Urinary bladder (tissue), 4 donors: ENCODE measurements around the gene PCDHA10. TPM values are rescaled to one million over a fixed set of nuclear protein-coding genes. Genes with fewer than 3 reads are reported as not detected.
"Not testable (repeated sequence)": the region's sequence is repeated elsewhere in the genome, so short reads cannot be mapped to it uniquely, and the experiment has no call there.

Source experiments
- DNase-seq: peaks from one replicate; pipeline ENCODE4 v3.0.0-alpha.2; 2015; ENCODE audit errors: extremely low spot score
- H3K27ac ChIP-seq: one replicate; pipeline ENCODE4 v1.5.1; 2013; ENCODE audit warnings: low read depth, mild to moderate bottlenecking, moderate library complexity
- H3K36me3 ChIP-seq: one replicate; pipeline ENCODE4 v1.6.1; 2013; ENCODE audit warnings: mild to moderate bottlenecking, moderate library complexity; ENCODE audit not compliant: insufficient read depth
- H3K4me1 ChIP-seq: one replicate; pipeline ENCODE4 v1.6.1; 2013; ENCODE audit warnings: mild to moderate bottlenecking, moderate library complexity; ENCODE audit not compliant: insufficient read depth
- H3K4me3 ChIP-seq: one replicate; pipeline ENCODE4 v1.5.1; 2013; ENCODE audit warnings: low read depth, low read length
- WGBS: extraction: QIAGEN DNeasy Blood & Tissue Kit; methylation state at CpG from one replicate; pipeline ENCODE4 v1.1.7; 2013; 5-methylcytosine and 5-hydroxymethylcytosine counted together
- polyA plus RNA-seq: library from polyadenylated mRNA; stranded (reverse); fragments of 200-250 nt; gene quantifications from one replicate; pipeline ENCODE4 v1.2.3, GENCODE V29; 2013
- total RNA-seq: library from RNA; depleted of rRNA; stranded (reverse); fragments of >200 nt; gene quantifications from one replicate; pipeline ENCODE4 v1.2.3, GENCODE V29; 2014
- donor health status: healthy with polysubstance abuse.
- donor health status: healthy.

The PCDHA10 gene
- total and polyA plus RNA-seq, 2 donors: 0.13 to 1.1 TPM

DNA sequence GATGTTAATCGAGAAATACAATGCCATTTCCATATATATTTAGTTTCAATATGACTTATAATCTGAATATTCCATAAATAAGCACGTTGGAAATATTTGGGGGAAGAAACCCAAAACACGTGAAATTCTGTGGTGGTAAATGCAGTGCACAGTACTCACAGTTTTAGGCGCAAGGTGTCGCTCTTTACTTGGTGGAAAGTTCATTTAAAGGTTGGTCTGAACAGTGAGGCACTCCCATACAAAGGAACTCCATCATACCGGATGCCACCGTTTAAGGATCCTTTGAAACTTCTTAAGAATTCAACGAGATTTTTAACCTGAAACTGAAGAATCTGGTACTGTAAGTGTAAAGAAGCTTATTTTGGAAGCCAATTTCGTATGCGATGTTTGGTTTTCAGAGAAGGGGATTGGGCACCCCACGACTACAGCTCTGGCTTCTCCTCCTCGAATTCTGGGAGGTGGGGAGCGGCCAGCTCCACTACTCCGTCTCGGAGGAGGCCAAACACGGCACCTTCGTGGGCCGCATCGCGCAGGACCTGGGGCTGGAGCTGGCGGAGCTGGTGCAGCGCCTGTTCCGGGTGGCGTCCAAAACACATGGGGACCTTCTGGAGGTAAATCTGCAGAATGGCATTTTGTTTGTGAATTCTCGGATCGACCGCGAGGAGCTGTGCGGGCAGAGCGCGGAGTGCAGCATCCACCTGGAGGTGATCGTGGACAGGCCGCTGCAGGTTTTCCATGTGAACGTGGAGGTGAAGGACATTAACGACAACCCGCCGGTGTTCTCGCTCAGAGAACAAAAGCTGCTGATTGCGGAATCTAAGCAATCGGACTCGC lies 13.2 kb downstream of the PCDHA10 start, which contains the start of gene PCDHA11:
PCDHA11 (plus strand) TSS at position 237 of the 834 bp plus-strand sequence; CDS start at position 384, 147 bp downstream.
- H3K4me1 ChIP-seq: no peaks in the 10 kb centered on the region
- 12% methylated on average over 41 of the region's 41 CpGs for WGBS
- H3K27ac ChIP-seq: no peak within 1 kb of the TSS
- no peak within 1 kb of the TSS for H3K4me3 ChIP-seq
- no peaks in the 10 kb centered on the region for H3K36me3 ChIP-seq
- DNase-seq: no peak

DNA sequence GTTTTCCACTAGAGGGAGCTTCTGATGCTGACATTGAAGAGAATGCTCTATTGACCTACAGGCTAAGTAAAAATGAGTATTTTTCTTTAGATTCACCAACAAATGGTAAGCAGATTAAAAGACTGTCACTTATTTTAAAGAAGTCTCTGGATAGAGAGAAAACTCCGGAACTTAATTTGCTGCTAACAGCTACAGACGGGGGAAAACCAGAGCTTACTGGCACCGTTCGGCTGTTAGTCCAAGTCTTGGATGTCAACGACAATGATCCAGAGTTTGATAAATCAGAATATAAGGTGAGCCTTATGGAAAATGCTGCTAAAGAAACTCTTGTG lies 13.8 kb downstream of the PCDHA10 start:
- 58% methylated on average over 5 of the region's 5 CpGs for WGBS
- no peak overlapping the region for H3K27ac ChIP-seq
- no peak overlapping the region for H3K4me3 ChIP-seq
- no peaks in the 10 kb centered on the region for H3K36me3 ChIP-seq
- no peak for DNase-seq
- no peaks in the 10 kb centered on the region for H3K4me1 ChIP-seq

DNA sequence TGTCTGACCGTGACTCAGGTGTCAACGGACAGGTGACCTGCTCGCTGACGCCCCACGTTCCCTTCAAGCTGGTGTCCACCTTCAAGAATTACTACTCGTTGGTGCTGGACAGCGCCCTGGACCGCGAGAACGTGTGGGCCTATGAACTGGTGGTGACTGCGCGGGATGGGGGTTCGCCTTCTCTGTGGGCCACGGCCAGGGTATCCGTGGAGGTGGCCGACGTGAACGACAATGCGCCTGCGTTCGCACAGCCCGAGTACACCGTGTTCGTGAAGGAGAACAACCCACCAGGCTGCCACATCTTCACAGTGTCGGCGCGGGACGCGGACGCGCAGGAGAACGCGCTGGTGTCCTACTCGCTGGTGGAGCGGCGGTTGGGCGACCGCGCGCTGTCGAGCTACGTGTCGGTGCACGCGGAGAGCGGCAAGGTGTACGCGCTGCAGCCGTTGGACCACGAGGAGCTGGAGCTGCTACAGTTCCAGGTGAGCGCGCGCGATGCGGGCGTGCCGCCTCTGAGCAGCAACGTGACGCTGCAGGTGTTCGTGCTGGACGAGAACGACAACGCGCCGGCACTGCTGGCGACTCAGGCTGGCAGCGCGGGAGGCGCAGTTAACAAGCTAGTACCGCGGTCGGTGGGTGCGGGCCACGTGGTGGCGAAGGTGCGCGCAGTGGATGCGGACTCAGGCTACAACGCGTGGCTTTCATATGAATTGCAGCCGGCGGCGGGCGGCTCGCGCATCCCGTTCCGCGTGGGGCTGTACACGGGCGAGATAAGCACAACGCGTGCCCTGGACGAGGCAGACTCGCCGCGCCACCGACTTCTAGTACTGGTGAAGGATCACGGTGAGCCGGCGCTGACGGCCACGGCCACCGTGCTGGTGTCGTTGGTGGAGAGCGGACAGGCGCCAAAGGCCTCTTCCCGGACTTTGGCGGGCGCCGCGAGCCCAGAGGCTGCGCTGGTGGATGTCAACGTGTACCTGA lies 14.8 kb downstream of the PCDHA10 start:
- no peak overlapping the region for H3K27ac ChIP-seq
- H3K36me3 ChIP-seq: no peaks in the 10 kb centered on the region
- no peaks in the 10 kb centered on the region for H3K4me1 ChIP-seq
- 43% methylated on average over 114 of the region's 114 CpGs for WGBS
- no peak for DNase-seq
- no peak overlapping the region for H3K4me3 ChIP-seq

DNA sequence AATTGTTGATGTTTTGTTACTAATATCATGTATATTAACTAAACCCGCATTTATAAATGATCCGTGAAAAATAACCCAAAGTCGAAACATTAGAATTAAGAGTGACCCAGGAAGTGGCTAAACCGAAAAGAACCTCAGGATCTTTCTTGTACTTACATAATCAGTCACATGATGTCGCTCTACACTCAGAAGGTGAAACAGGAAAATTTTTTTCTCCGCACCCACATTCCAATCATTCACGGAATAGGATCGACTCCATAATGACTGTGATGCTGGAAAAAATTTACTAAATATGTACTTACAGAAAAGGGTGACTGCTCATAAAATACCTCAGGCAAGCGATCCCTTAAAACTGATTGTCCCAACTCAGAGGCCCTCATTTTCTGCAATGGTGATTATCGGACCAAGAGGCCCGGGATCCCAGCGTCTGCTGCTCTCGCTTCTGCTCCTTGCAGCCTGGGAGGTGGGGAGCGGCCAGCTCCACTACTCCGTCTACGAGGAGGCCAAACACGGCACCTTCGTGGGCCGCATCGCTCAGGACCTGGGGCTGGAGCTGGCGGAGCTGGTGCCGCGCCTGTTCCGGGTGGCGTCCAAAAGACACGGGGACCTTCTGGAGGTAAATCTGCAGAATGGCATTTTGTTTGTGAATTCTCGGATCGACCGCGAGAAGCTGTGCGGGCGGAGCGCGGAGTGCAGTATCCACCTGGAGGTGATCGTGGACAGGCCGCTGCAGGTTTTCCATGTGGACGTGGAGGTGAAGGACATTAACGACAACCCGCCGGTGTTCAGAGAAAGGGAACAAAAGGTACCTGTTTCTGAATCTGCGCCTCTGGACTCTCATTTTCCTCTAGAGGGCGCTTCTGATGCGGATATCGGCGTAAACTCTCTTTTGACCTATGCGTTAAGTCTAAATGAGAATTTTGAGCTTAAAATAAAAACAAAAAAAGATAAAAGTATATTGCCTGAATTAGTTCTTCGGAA lies 19.7 kb downstream of the PCDHA10 start, which contains the start of gene PCDHA12:
PCDHA12 (plus strand) TSS at position 224 of the 981 bp plus-strand sequence; CDS start at position 389, 165 bp downstream.
- no peak within 1 kb of the TSS for H3K27ac ChIP-seq
- H3K4me3 ChIP-seq: no peak within 1 kb of the TSS
- 14% methylated on average over 47 of the region's 47 CpGs for WGBS

DNA sequence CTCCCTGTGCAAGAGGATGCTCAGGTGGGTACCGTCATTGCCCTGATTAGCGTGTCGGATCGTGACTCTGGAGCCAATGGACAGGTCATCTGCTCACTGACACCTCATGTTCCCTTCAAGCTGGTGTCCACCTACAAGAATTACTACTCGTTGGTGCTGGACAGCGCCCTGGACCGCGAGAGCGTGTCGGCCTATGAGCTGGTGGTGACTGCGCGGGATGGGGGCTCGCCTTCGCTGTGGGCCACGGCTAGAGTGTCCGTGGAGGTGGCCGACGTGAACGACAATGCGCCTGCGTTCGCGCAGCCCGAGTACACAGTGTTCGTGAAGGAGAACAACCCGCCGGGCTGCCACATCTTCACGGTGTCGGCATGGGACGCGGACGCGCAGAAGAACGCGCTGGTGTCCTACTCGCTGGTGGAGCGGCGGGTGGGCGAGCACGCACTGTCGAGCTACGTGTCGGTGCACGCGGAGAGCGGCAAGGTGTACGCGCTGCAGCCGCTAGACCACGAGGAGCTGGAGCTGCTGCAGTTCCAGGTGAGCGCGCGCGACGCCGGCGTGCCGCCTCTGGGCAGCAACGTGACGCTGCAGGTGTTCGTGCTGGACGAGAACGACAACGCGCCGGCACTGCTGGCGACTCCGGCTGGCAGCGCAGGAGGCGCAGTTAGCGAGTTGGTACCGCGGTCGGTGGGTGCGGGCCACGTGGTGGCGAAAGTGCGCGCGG lies 21.0 kb downstream of the PCDHA10 start:
- H3K4me1 ChIP-seq, H3K27ac ChIP-seq: not testable (repeated sequence)
- 36% methylated on average over 80 of the region's 80 CpGs for WGBS

More for the DNA sequence above, 19.7 kb downstream of the PCDHA10 start, which contains the start of gene PCDHA12:
- DNase-seq: no peak
- Histone ChIP-seq H3K4me1 (no peaks in the 10 kb centered on the region), H3K36me3 (no peaks in the 10 kb centered on the region)

DNA sequence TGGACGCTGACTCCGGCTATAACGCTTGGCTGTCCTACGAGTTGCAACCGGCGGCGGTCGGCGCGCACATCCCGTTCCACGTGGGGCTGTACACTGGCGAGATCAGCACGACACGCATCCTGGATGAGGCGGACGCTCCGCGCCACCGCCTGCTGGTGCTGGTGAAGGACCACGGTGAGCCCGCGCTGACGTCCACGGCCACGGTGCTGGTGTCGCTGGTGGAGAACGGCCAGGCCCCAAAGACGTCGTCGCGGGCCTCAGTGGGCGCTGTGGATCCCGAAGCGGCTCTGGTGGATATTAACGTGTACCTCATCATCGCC lies 21.5 kb downstream of the PCDHA10 start:
- 42% methylated on average over 37 of the region's 37 CpGs for WGBS

More for the DNA sequence above, 21.0 kb downstream of the PCDHA10 start:
- DNase-seq, H3K4me3 ChIP-seq, H3K36me3 ChIP-seq: not testable (repeated sequence)

DNA sequence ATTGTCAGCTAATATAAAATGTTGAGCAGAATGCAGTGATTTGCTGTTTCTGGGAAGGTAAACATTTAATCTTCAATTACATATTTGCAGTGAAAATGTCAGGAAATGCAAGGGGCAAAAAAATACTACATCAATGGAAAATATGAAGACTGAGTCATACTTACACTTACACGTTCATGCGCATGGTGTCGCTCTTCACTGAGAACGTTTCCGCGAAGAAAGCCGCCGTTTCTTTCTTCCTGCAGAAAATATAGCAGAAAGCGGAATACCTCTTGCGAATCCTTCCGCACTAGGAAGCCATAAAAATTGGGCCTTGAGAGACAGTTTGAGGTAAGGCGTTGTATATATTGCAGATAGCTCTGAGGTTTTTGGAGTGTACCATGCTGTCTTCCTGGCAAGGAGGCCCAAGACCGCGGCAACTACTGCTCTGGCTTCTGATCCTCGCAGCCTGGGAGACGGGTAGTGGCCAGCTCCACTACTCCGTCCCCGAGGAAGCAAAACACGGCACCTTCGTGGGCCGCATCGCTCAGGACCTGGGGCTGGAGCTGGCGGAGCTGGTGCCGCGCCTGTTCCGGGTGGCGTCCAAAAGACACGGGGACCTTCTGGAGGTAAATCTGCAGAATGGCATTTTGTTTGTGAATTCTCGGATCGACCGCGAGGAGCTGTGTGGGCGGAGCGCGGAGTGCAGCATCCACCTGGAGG lies 26.3 kb downstream of the PCDHA10 start, which contains the start of gene PCDHA13:
PCDHA13 (plus strand) TSS at position 236 of the 702 bp plus-strand sequence; CDS start at position 381, 145 bp downstream.
- DNase-seq: no peak
- Histone ChIP-seq H3K4me3 (no peak within 1 kb of the TSS), H3K27ac (no peak within 1 kb of the TSS)

More for the DNA sequence above, 21.5 kb downstream of the PCDHA10 start:
- H3K4me1 ChIP-seq: no peaks in the 10 kb centered on the region
- no peak overlapping the region for H3K4me3 ChIP-seq
- no peaks in the 10 kb centered on the region for H3K36me3 ChIP-seq
- H3K27ac ChIP-seq: no peak overlapping the region
- DNase-seq: no peak

DNA sequence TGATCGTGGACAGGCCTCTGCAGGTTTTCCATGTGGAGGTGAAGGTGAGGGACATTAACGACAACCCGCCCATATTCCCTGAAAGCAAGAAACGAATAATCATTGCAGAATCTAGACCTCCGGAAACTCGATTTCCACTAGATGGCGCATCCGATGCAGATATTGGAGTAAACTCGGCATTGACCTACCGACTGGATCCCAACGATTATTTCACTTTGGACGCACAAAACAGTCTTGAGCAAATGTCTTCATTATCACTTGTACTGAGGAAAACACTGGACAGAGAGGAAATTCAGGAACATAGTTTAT lies 26.8 kb downstream of the PCDHA10 start:
- 18% methylated on average over 12 of the region's 12 CpGs for WGBS

More for the DNA sequence above, 26.3 kb downstream of the PCDHA10 start, which contains the start of gene PCDHA13:
- no peaks in the 10 kb centered on the region for H3K36me3 ChIP-seq
- no peaks in the 10 kb centered on the region for H3K4me1 ChIP-seq
- 6% methylated on average over 34 of the region's 35 CpGs for WGBS

DNA sequence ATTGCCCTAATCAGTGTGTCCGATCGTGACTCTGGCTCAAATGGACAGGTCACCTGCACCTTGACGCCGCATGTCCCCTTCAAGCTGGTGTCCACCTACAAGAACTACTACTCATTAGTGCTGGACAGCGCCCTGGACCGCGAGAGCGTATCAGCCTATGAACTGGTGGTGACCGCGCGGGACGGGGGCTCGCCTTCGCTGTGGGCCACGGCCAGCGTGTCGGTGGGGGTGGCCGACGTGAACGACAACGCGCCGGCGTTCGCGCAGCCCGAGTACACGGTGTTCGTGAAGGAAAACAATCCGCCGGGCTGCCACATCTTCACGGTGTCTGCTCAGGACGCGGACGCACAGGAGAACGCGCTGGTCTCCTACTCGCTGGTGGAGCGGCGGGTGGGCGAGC lies 27.7 kb downstream of the PCDHA10 start:
- Histone ChIP-seq H3K4me3 (no peak overlapping the region), H3K36me3 (no peaks in the 10 kb centered on the region), H3K27ac (no peak overlapping the region), H3K4me1 (no peaks in the 10 kb centered on the region)
- DNase-seq: no peak
- WGBS: 42% methylated on average over 41 of the region's 41 CpGs

More for the DNA sequence above, 26.8 kb downstream of the PCDHA10 start:
- Histone ChIP-seq H3K36me3 (no peaks in the 10 kb centered on the region), H3K4me3 (no peak overlapping the region), H3K4me1 (no peaks in the 10 kb centered on the region), H3K27ac (no peak overlapping the region)
- no peak for DNase-seq

DNA sequence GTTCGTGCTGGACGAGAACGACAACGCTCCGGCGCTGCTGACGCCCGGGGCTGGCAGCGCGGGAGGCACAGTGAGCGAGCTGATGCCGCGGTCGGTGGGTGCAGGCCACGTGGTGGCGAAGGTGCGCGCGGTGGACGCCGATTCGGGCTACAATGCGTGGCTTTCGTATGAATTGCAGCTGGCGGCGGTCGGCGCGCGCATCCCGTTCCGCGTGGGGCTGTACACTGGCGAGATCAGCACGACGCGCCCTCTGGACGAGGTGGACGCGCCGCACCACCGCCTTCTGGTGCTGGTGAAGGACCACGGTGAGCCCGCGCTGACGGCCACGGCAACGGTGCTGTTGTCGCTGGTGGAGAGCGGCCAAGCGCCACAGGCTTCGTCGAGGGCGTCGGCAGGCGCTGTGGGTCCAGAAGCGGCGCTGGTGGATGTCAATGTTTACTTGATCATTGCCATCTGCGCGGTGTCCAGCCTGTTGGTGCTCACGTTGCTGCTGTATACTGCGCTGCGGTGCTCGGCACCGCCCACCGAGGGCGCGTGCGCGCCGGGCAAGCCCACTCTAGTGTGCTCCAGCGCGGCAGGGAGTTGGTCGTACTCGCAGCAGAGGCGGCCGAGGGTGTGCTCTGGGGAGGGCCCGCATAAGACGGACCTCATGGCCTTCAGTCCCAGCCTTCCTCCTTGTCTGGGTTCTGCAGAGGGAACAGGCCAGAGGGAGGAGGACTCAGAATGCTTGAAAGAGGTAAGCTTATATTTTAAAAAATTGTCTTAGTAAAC lies 28.4 kb downstream of the PCDHA10 start:
- Histone ChIP-seq H3K36me3 (no peaks in the 10 kb centered on the region), H3K27ac (no peak overlapping the region), H3K4me3 (no peak overlapping the region), H3K4me1 (no peaks in the 10 kb centered on the region)
- 39% methylated on average over 79 of the region's 79 CpGs for WGBS
- no peak for DNase-seq

DNA sequence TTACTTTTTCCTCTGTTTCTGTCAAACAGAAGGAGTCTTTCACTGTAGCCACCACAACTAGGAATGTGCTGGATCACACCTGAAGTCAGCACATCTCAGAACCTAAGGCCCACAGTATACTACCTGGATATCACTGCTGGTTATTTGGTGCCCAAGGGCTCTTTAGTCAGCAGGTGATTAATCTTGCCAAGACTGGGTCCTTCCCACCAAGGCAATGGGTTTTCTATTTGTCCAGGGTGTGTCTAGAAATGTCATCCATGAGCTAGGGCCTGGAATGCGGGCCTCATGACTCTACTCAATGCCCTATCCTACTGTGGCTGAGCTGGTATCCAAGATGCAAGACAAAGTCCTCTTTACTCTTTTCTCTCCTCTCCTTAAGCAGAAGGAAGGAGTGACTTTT lies 60.6 kb downstream of the PCDHA10 start:
- Histone ChIP-seq H3K4me3 (no peak overlapping the region), H3K4me1 (no peaks in the 10 kb centered on the region), H3K27ac (no peak overlapping the region), H3K36me3 (no peaks in the 10 kb centered on the region)
- DNase-seq: no peak
- WGBS: 66% methylated on average over 1 of the region's 1 CpG
